Right atrium auricular region (tissue), 2 donors: ENCODE data around the gene MBNL2. TPM values are rescaled to one million over a fixed set of nuclear protein-coding genes. Genes with fewer than 3 reads are reported as not detected.

ENCODE experiments used
- DNase-seq: peaks from one replicate; pipeline ENCODE4 v3.0.0-alpha.2; 2019; ENCODE audit warnings: low spot score
- H3K27ac ChIP-seq, 2 donors: fragments of 200-600 bp; sonication (generic); 1 replicate in 1 of 2; 2 replicates in 1 of 2; pipeline ENCODE4 v1.5.1; 2016 to 2019
- H3K27me3 ChIP-seq, 2 donors: fragments of 200-600 bp; sonication (generic); one replicate each; pipeline versions ENCODE4 v1.5.1 to v1.6.0; 2017 to 2019
- H3K36me3 ChIP-seq: fragments of 200-600 bp; sonication (generic); one replicate; pipeline ENCODE4 v1.5.1; 2016
- H3K4me1 ChIP-seq, 2 donors: fragments of 200-600 bp; sonication (generic); one replicate each; pipeline versions ENCODE4 v1.5.1 to v1.6.0; 2017 to 2019
- H3K4me3 ChIP-seq, 2 donors: fragments of 200-600 bp; sonication (generic); 1 replicate in 1 of 2; 2 replicates in 1 of 2; pipeline ENCODE4 v1.5.1; 2017 to 2019; ENCODE audit warnings: mild to moderate bottlenecking in 1 of 2, moderate library complexity in 1 of 2
- H3K9me3 ChIP-seq, 2 donors: fragments of 200-600 bp; sonication (generic); one replicate each; pipeline ENCODE4 v1.5.1; 2019
- total RNA-seq, 2 donors: library from RNA; depleted of rRNA; stranded (reverse); fragments of >200 nt; gene quantifications; one replicate each; pipeline ENCODE4 v1.1.0, GENCODE V29; 2016
- TF ChIP-seq, protein P1 (sequence below), 2 donors: fragments of 200-600 bp; sonication (generic); IDR thresholded peaks; one replicate each; pipeline ENCODE4 v1.5.1; 2019; ENCODE audit warnings: antibody characterized with exemption in 2 of 2

Gene MBNL2
- total RNA-seq, 2 donors from 2014 or later = 62.0 to 81.6 TPM

GRCh38 chr13:97192166-97192565 lies 30.0 kb upstream of the MBNL2 start:
- TF ChIP-seq, protein P1, sequence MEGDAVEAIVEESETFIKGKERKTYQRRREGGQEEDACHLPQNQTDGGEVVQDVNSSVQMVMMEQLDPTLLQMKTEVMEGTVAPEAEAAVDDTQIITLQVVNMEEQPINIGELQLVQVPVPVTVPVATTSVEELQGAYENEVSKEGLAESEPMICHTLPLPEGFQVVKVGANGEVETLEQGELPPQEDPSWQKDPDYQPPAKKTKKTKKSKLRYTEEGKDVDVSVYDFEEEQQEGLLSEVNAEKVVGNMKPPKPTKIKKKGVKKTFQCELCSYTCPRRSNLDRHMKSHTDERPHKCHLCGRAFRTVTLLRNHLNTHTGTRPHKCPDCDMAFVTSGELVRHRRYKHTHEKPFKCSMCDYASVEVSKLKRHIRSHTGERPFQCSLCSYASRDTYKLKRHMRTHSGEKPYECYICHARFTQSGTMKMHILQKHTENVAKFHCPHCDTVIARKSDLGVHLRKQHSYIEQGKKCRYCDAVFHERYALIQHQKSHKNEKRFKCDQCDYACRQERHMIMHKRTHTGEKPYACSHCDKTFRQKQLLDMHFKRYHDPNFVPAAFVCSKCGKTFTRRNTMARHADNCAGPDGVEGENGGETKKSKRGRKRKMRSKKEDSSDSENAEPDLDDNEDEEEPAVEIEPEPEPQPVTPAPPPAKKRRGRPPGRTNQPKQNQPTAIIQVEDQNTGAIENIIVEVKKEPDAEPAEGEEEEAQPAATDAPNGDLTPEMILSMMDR (IDR thresholded peaks at IDR 0.05) = no peak
- Histone ChIP-seq H3K27ac (no peak overlapping the region), H3K36me3 (no peaks in the 10 kb centered on the region), H3K27me3 (no peaks in the 10 kb centered on the region), H3K9me3 (no peaks in the 10 kb centered on the region), H3K4me3 (no peak overlapping the region), H3K4me1 (no peaks in the 10 kb centered on the region)
- DNase-seq = no peak

DNA sequence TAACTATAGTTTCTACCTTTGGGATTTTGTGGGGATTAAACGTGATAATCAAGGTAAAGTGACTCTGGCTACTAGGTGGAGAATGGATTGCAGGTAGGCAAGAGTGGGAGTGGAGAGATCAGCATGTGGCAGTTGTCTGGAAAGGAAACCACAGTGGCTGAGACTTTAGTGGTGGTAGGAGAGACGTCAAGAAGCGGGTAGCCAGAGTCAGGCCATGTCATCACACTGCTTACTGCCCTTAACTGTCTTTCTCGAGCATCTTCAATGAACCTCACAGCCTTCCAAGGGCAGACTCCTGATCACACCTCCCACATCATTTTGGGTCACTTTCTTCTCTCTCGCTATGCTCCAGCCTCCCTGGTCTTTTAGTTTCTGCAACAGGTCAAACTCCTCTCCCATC lies 28.6 kb upstream of the MBNL2 start:
- Histone ChIP-seq H3K4me1 (no peaks in the 10 kb centered on the region), H3K27me3 (no peaks in the 10 kb centered on the region), H3K36me3 (no peaks in the 10 kb centered on the region), H3K9me3 (no peaks in the 10 kb centered on the region), H3K4me3 (no peak overlapping the region), H3K27ac (no peak overlapping the region)
- TF ChIP-seq, protein P1 (IDR thresholded peaks at IDR 0.05) = no peak
- no peak for DNase-seq

GRCh38 chr13:97194479-97194878 lies 27.7 kb upstream of the MBNL2 start:
- Histone ChIP-seq H3K36me3 (no peaks in the 10 kb centered on the region), H3K27me3 (no peaks in the 10 kb centered on the region), H3K27ac (no peak overlapping the region), H3K9me3 (no peaks in the 10 kb centered on the region), H3K4me1 (no peaks in the 10 kb centered on the region), H3K4me3 (no peak overlapping the region)
- no peak for DNase-seq
- TF ChIP-seq, protein P1 (IDR thresholded peaks at IDR 0.05) = no peak

GRCh38 chr13:97196340-97196739 lies 25.8 kb upstream of the MBNL2 start:
- no peaks in the 10 kb centered on the region for H3K9me3 ChIP-seq
- H3K27ac ChIP-seq = no peak overlapping the region
- H3K27me3 ChIP-seq = no peaks in the 10 kb centered on the region
- no peak for DNase-seq
- TF ChIP-seq, protein P1 (IDR thresholded peaks at IDR 0.05) = no peak
- H3K4me1 ChIP-seq = no peaks in the 10 kb centered on the region
- H3K4me3 ChIP-seq = no peak overlapping the region
- no peaks in the 10 kb centered on the region for H3K36me3 ChIP-seq

- no peak overlapping the region for H3K4me3 ChIP-seq
- no peaks in the 10 kb centered on the region for H3K27me3 ChIP-seq
- TF ChIP-seq, protein P1 (IDR thresholded peaks at IDR 0.05) = no peak
- no peak overlapping the region for H3K27ac ChIP-seq
- H3K9me3 ChIP-seq = no peaks in the 10 kb centered on the region
- H3K4me1 ChIP-seq = no peaks in the 10 kb centered on the region
- no peak for DNase-seq
- H3K36me3 ChIP-seq = no peaks in the 10 kb centered on the region
Observed at GRCh38 chr13:97198753-97199152, 23.4 kb upstream of the MBNL2 start.

DNA sequence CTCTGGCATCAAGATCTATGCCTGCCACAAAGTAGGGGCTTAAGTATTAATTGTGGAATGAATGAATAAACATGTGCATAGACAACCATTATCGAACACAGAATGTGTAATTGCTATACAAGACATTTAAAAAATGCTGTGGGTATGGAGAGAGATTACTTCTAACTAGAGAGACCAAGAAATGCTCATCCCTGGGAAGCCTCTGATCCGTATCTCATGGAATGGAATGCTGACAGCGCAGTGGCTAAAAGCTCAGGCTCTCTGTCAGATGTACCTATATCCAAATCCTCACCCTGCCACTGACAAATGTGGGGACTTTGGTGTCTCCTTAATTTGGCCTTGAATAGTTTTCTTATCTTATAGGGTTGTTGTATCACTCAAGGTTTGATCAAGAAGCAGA lies 22.7 kb upstream of the MBNL2 start:
- H3K36me3 ChIP-seq = no peaks in the 10 kb centered on the region
- no peak overlapping the region for H3K4me3 ChIP-seq
- no peaks in the 10 kb centered on the region for H3K4me1 ChIP-seq
- H3K9me3 ChIP-seq = no peaks in the 10 kb centered on the region
- no peak for DNase-seq
- TF ChIP-seq, protein P1 (IDR thresholded peaks at IDR 0.05) = no peak
- no peak overlapping the region for H3K27ac ChIP-seq
- H3K27me3 ChIP-seq = no peaks in the 10 kb centered on the region
